Right lobe of liver (tissue), 6 donors: ENCODE results near the gene PLRG1. TPM values are rescaled to one million over a fixed set of nuclear protein-coding genes. Genes with fewer than 3 reads are reported as not detected.

ENCODE experiments used
- ATAC-seq, 4 donors: fragments of 200-7000 bp; cut with Tn5 transposase; one replicate each; pipeline ENCODE4 v1.9.1; 2020; ENCODE audit warnings: mild to moderate bottlenecking in 4 of 4, moderate library complexity in 4 of 4
- DNase-seq, 3 donors: peaks; one replicate each; pipeline ENCODE4 v3.0.0-alpha.2; 2020
- H3K27ac ChIP-seq, 3 donors: fragments of 200-600 bp; one replicate each; pipeline ENCODE4 v1.8.0; 2022
- H3K27me3 ChIP-seq, 2 donors: fragments of 200-600 bp; one replicate each; pipeline ENCODE4 v1.8.0; 2022
- H3K36me3 ChIP-seq, 4 donors: fragments of 200-600 bp; sonication (generic) in 1 of 4; one replicate each; pipeline versions ENCODE4 v1.5.1 to v1.8.0; 2017 to 2022; ENCODE audit warnings: control low read depth in 1 of 4
- H3K4me1 ChIP-seq, 4 donors: fragments of 200-600 bp; sonication (generic) in 1 of 4; one replicate each; pipeline versions ENCODE4 v1.5.1 to v1.8.0; 2017 to 2022; ENCODE audit warnings: control low read depth in 1 of 4
- H3K4me3 ChIP-seq, 3 donors: fragments of 200-600 bp; one replicate each; pipeline ENCODE4 v1.8.0; 2022
- H3K9me3 ChIP-seq, 4 donors: fragments of 200-600 bp; sonication (generic) in 1 of 4; one replicate each; pipeline versions ENCODE4 v1.5.1 to v1.8.0; 2017 to 2022; ENCODE audit warnings: control low read depth in 1 of 4
- CTCF ChIP-seq, 4 donors: fragments of 200-600 bp in 3 of 4; fragments of 450-650 bp in 1 of 4; IDR thresholded peaks; one replicate each; pipeline versions ENCODE4 v1.5.1 to v1.8.0; 2016 to 2022; ENCODE audit warnings: antibody characterized with exemption in 4 of 4, mild to moderate bottlenecking in 2 of 4
- POLR2A ChIP-seq: fragments of 450-650 bp; IDR thresholded peaks from one replicate; pipeline ENCODE4 v1.6.1; 2017; ENCODE audit warnings: antibody characterized with exemption, mild to moderate bottlenecking
- WGBS: methylation state at CpG from one replicate; pipeline ENCODE4 v1.1.6; 2018; ENCODE audit warnings: low coverage, low lambda C conversion rate; ENCODE audit not compliant: insufficient coverage; ENCODE audit errors: missing lambda C conversion rate; 5-methylcytosine and 5-hydroxymethylcytosine counted together
- intact Hi-C, 2 donors: fragments of 100-400 bp; cut with DNase I; formaldehyde crosslinking; loops; one replicate each; pipeline versions ENCODE4 v1.11.2 to v1.14.1; 2022
- total RNA-seq, 6 experiments: library from RNA; depleted of rRNA in 2 of 6; stranded (reverse); fragments of >200 nt in 2 of 6; fragmentation: NEBNext Ultra II Directional in 3 of 6; extraction: Animal tissue kit (Norgen Biotek cat#: 25700) in 3 of 6; gene quantifications; one replicate each; pipeline versions ENCODE4 v1.1.0 to v1.2.4, GENCODE V29; 2016 to 2023
- donor health status: DM: no; HTN: yes; CAD: no.
- donor health status: DM: no; HTN: no; CAD: no.
- donor health status: DM: no; HTN: no; CAD: no.
- donor health status: DM: no; HTN: yes; CAD: no.
- donor health status: DM: no; HTN: yes; CAD: no.

Gene PLRG1
- total RNA-seq, 6 experiments from 2014 or later = 33.1 to 55.8 (median 39.2) TPM

DNA sequence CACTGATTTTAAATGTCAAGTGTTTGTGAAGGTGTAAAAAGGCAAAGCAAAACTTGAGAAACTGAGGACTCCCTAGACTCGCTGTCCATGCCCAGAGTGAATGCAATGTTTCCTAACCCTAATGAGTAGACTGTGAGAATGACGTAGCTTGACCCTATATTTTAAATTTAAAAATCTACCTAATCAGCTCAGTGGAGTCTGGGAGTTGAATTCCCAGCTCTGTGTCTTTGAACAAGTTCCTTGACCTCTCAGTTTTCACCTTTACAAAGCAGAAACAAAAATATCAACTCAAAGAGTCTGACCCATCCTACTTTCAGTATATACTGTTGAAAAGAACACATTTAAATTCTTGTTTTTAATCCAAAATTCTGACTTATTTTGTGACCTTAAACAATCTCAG is 38.0 kb upstream of the PLRG1 start:
- DNase-seq = no peak
- peaks cover 0 to 21% (median 3%) of the 10 kb centered on the region in 4 donors for H3K4me1 ChIP-seq
- H3K36me3 ChIP-seq = peaks cover 0 to 56% (median 28%) of the 10 kb centered on the region in 4 donors
- H3K9me3 ChIP-seq = no peaks in the 10 kb centered on the region
- TF ChIP-seq CTCF (IDR thresholded peaks at IDR 0.05) (no peak), POLR2A (peak; percentile 60)
- peak overlapping the region; percentile 43 to 67 (median 67) for H3K4me3 ChIP-seq
- peak in 1 of 4 donors; percentile 0 for ATAC-seq
- WGBS = 36% methylated on average over 2 of the region's 2 CpGs
- H3K27me3 ChIP-seq = no peaks in the 10 kb centered on the region
- peak overlapping the region; percentile 87 to 90 (median 88) for H3K27ac ChIP-seq
- intact Hi-C loops = no loop called here

- peak overlapping the region; percentile 43 to 67 (median 67) for H3K4me3 ChIP-seq
- peak overlapping the region in 2 of 3 donors; percentile 88 to 90 for H3K27ac ChIP-seq
- H3K9me3 ChIP-seq = no peaks in the 10 kb centered on the region
- ATAC-seq (peak; percentile 3 to 20 (median 8)), DNase-seq (peak in 2 of 3 donors; percentile 37 to 68)
- intact Hi-C loops = no loop called here
- no peaks in the 10 kb centered on the region for H3K27me3 ChIP-seq
- 36% methylated on average over 7 of the region's 13 CpGs for WGBS
- peaks cover 0 to 56% (median 28%) of the 10 kb centered on the region in 4 donors for H3K36me3 ChIP-seq
- TF ChIP-seq POLR2A (peak; percentile 16), CTCF (IDR thresholded peaks at IDR 0.05) (no peak)
- H3K4me1 ChIP-seq = peaks cover 0 to 6% (median 0%) of the 10 kb centered on the region in 4 donors
Observed at GRCh38 chr4:154586296-154587033, 36.3 kb upstream of the PLRG1 start.

DNA sequence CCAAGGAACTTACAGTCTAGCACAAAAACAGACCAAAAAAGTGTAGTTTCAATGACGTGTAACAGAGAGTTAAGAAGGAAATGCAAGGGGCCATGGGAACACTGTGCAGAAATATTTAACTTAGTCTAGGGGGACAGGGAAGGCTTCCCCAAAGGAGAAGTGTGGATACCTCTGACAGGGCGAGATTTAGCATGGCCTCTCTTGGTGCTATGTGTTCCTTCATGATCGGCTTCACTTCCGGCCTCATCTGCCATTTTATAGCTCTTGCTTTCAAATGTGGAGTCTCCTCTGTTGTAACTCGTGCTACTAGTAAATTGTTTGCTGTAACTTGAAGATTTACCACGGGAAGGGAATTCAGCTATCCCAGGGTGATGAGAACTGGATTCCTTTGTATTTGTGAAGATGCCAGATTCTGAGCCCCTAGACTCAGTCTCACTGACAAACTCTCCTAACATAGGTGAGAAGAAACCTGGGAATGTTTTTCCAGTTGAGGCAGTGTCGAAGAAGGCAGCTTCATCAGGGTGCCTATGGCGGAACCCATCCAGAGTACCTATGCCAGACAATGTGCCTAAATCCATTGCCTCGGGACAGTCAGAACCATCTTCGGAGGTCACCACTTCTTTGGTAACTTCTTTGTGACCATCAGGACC is 35.3 kb upstream of the PLRG1 start:
- H3K4me3 ChIP-seq = peak overlapping the region; percentile 5 to 67 (median 67)
- ATAC-seq = peak; percentile 3 to 44 (median 20)
- TF ChIP-seq POLR2A = peak; percentile 76
- TF ChIP-seq CTCF (IDR thresholded peaks at IDR 0.05) = no peak

DNA sequence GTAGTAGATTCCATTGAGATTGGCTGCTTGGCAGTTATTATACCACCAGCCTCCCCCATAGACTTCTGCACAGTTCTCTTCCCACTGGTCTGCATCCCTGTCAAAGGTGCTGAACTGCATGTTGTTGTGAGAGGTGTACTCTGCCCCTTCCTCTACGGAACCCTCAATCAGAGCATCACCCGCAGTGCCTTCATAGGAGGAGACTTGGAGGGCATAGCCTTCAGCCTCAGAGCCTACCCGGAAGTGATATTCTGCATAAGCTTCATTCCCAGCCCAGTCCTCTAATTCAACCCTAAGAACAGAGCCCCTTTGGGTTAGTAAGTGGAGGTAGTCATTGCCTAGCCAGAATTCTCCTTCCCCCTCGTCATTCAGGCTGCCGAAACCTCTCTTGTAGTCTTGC is 34.1 kb upstream of the PLRG1 start:
- WGBS = 10% methylated on average over 3 of the region's 5 CpGs
- DNase-seq (peak in 1 of 3 donors; percentile 46), ATAC-seq (peak; percentile 24 to 71 (median 26))
- Histone ChIP-seq H3K4me1 (peaks cover 0 to 2% (median 0%) of the 10 kb centered on the region in 4 donors), H3K4me3 (no peak overlapping the region), H3K27me3 (no peaks in the 10 kb centered on the region), H3K9me3 (no peaks in the 10 kb centered on the region), H3K36me3 (peaks cover 0 to 45% (median 23%) of the 10 kb centered on the region in 4 donors), H3K27ac (peak overlapping the region in 2 of 3 donors; percentile 8 to 90)
- intact Hi-C loops = no loop called here
- TF ChIP-seq CTCF (IDR thresholded peaks at IDR 0.05) (no peak), POLR2A (peak; percentile 84)

More for the DNA sequence above, 35.3 kb upstream of the PLRG1 start:
- H3K4me1 ChIP-seq = no peaks in the 10 kb centered on the region
- peaks cover 0 to 56% (median 28%) of the 10 kb centered on the region in 4 donors for H3K36me3 ChIP-seq
- H3K27me3 ChIP-seq = no peaks in the 10 kb centered on the region
- intact Hi-C loops = no loop called here
- H3K27ac ChIP-seq = peak overlapping the region in 2 of 3 donors; percentile 88 to 90
- WGBS = 31% methylated on average over 6 of the region's 10 CpGs
- DNase-seq = no peak
- no peaks in the 10 kb centered on the region for H3K9me3 ChIP-seq
